HG03520 (cell line): ENCODE results near the gene MUS81.

Source experiments
- ATAC-seq: cut with Tn5 transposase; IDR thresholded peaks from one replicate; pipeline ENCODE4 v1.9.1; 2021; ENCODE audit warnings: mild to moderate bottlenecking, moderate library complexity; ENCODE audit not compliant: unreplicated experiment

MUS81 gene

GRCh38 chr11:65911682-65912568, 51.7 kb downstream of the MUS81 start:
- no peak for ATAC-seq

GRCh38 chr11:65912845-65913244, 52.6 kb downstream of the MUS81 start:
- ATAC-seq, result no peak

GRCh38 chr11:65915101-65915820, 55.0 kb downstream of the MUS81 start:
- ATAC-seq, result no peak

GRCh38 chr11:65915821-65916251, 55.6 kb downstream of the MUS81 start:
- no peak for ATAC-seq
